GM12892 (cell line): ENCODE data around the gene PFKL.
"Not testable (repeated sequence)": the region's sequence is repeated elsewhere in the genome, so short reads cannot be mapped to it uniquely, and the experiment has no call there.

Experiments
- DNase-seq: peaks from one replicate; pipeline ENCODE4 v3.0.0; 2011; ENCODE audit not compliant: insufficient read length
- FAIRE-seq: peaks from 2 replicates; lab custom pipeline; 2011; peaks lifted over from hg19 to GRCh38; lab: Jason Lieb, UNC
- POLR2A ChIP-seq: IDR thresholded peaks from 2 replicates; pipeline ENCODE4 v1.6.1; 2011; ENCODE audit warnings: low read depth, low read length, control low read depth
- POLR2AphosphoS5 ChIP-seq: IDR thresholded peaks from 2 replicates; pipeline ENCODE4 v1.6.1; 2011; ENCODE audit warnings: low read depth, low read length, control low read depth
- TAF1 ChIP-seq: IDR thresholded peaks from 2 replicates; pipeline ENCODE4 v1.6.1; 2011; ENCODE audit warnings: low read depth, mild to moderate bottlenecking, control low read depth, low read length, borderline replicate concordance

The PFKL gene

GRCh38 chr21:44357064-44357837 lies 57.4 kb downstream of the PFKL start:
- TF ChIP-seq TAF1 (no peak), POLR2AphosphoS5 (no peak), POLR2A (no peak)
- FAIRE-seq (no peak), DNase-seq (no peak)

- TF ChIP-seq POLR2AphosphoS5 (no peak), POLR2A (no peak), TAF1 (no peak)
- DNase-seq: no peak
- FAIRE-seq: no peak
Measured at GRCh38 chr21:44359396-44359795, 59.5 kb downstream of the PFKL start.

- TF ChIP-seq POLR2AphosphoS5: no peak
- no peak for FAIRE-seq
- no peak for DNase-seq
Measured at GRCh38 chr21:44360159-44360558, 60.3 kb downstream of the PFKL start.

- FAIRE-seq, DNase-seq: not testable (repeated sequence)
Measured at GRCh38 chr21:44361903-44362302, 62.0 kb downstream of the PFKL start.

GRCh38 chr21:44363278-44363677 lies 63.4 kb downstream of the PFKL start:
- no peak for FAIRE-seq
- DNase-seq: no peak
- no peak for TF ChIP-seq POLR2A
- no peak for TF ChIP-seq TAF1
- no peak for TF ChIP-seq POLR2AphosphoS5

- FAIRE-seq: no peak
Measured at GRCh38 chr21:44364151-44365053, 64.5 kb downstream of the PFKL start.

GRCh38 chr21:44365251-44365966 lies 65.6 kb downstream of the PFKL start:
- no peak for TF ChIP-seq POLR2AphosphoS5
- TF ChIP-seq TAF1: no peak
- TF ChIP-seq POLR2A: no peak
- FAIRE-seq (no peak), DNase-seq (no peak)

More at GRCh38 chr21:44364151-44365053, 64.5 kb downstream of the PFKL start:
- DNase-seq: no peak
- TF ChIP-seq POLR2A: no peak
- TF ChIP-seq TAF1: no peak
- no peak for TF ChIP-seq POLR2AphosphoS5

GRCh38 chr21:44365967-44366585 lies 66.2 kb downstream of the PFKL start:
- DNase-seq (no peak), FAIRE-seq (no peak)
- TF ChIP-seq POLR2AphosphoS5 (no peak), POLR2A (no peak), TAF1 (no peak)

GRCh38 chr21:44366586-44367211 lies 66.8 kb downstream of the PFKL start:
- no peak for FAIRE-seq
- DNase-seq: no peak
- no peak for TF ChIP-seq POLR2A

GRCh38 chr21:44368711-44369446 lies 69.0 kb downstream of the PFKL start:
- TF ChIP-seq POLR2AphosphoS5 (no peak), POLR2A (no peak), TAF1 (no peak)
- DNase-seq (no peak), FAIRE-seq (no peak)
